Liver (tissue), 9 donors: ENCODE results near the gene RPS14. TPM values are rescaled to one million over a fixed set of nuclear protein-coding genes. Genes with fewer than 3 reads are reported as not detected.

Source experiments
- DNase-seq: peaks from one replicate; pipeline ENCODE4 v3.0.0-alpha.2; 2017; ENCODE audit warnings: low spot score
- H3K27ac ChIP-seq, 2 donors: one replicate each; pipeline ENCODE4 v1.7.0; 2013; ENCODE audit warnings: inconsistent platforms in 2 of 2, low read length in 2 of 2, control low read depth in 1 of 2, low read depth in 1 of 2, mild to moderate bottlenecking in 1 of 2
- H3K27me3 ChIP-seq, 4 donors: one replicate each; pipeline versions ENCODE4 v1.6.1 to v1.7.0; 2013; ENCODE audit warnings: low read length in 3 of 4, inconsistent platforms in 1 of 4, mild to moderate bottlenecking in 1 of 4, moderate library complexity in 1 of 4; ENCODE audit not compliant: control insufficient read depth in 4 of 4, insufficient read depth in 4 of 4
- H3K36me3 ChIP-seq, 4 donors: one replicate each; pipeline versions ENCODE4 v1.6.1 to v1.7.0; 2013; ENCODE audit warnings: low read length in 3 of 4, mild to moderate bottlenecking in 3 of 4, low read depth in 1 of 4, moderate library complexity in 1 of 4; ENCODE audit not compliant: control insufficient read depth in 4 of 4, insufficient read depth in 3 of 4
- H3K4me1 ChIP-seq, 4 donors: one replicate each; pipeline versions ENCODE4 v1.6.1 to v1.7.0; 2013; ENCODE audit warnings: low read length in 3 of 4, mild to moderate bottlenecking in 3 of 4, moderate library complexity in 1 of 4; ENCODE audit not compliant: control insufficient read depth in 4 of 4, insufficient read depth in 4 of 4
- H3K4me3 ChIP-seq, 3 donors: one replicate each; pipeline versions ENCODE4 v1.6.1 to v1.7.0; 2013; ENCODE audit warnings: low read length in 3 of 3, control low read depth in 1 of 3, low read depth in 1 of 3, mild to moderate bottlenecking in 1 of 3
- H3K9ac ChIP-seq, 2 donors: one replicate each; pipeline ENCODE4 v1.7.0; 2013; ENCODE audit warnings: low read length in 2 of 2, mild to moderate bottlenecking in 2 of 2, moderate library complexity in 2 of 2, control low read depth in 1 of 2, low read depth in 1 of 2
- H3K9me3 ChIP-seq, 4 donors: one replicate each; pipeline versions ENCODE4 v1.6.1 to v1.7.0; 2013; ENCODE audit warnings: low read length in 3 of 4; ENCODE audit not compliant: control insufficient read depth in 4 of 4
- ATF3 ChIP-seq: IDR thresholded peaks from 2 replicates; pipeline ENCODE4 v1.6.1; 2016; ENCODE audit warnings: antibody characterized with exemption
- CTCF ChIP-seq: fragments of 150-350 bp; IDR thresholded peaks from 2 replicates; pipeline ENCODE4 v1.5.1; 2017; ENCODE audit warnings: improper control_type of control experiment, low read depth, low read length; ENCODE audit not compliant: missing input control
- EGR1 ChIP-seq, 2 donors: IDR thresholded peaks; 2 replicates each; pipeline ENCODE4 v1.6.1; 2016 to 2018; ENCODE audit warnings: antibody characterized with exemption in 2 of 2, low read depth in 2 of 2
- FOXA1 ChIP-seq: IDR thresholded peaks from 2 replicates; pipeline ENCODE4 v1.6.1; 2016; ENCODE audit warnings: antibody characterized with exemption
- FOXA2 ChIP-seq: IDR thresholded peaks from 2 replicates; pipeline ENCODE4 v1.6.1; 2016; ENCODE audit warnings: antibody characterized with exemption
- GABPA ChIP-seq, 2 donors: IDR thresholded peaks in 1 of 2; conservative IDR thresholded peaks in 1 of 2; 2 replicates each; pipeline ENCODE4 v1.6.1; 2016; ENCODE audit warnings: antibody characterized with exemption in 2 of 2, mild to moderate bottlenecking in 1 of 2, moderate library complexity in 1 of 2
- HNF4G ChIP-seq: IDR thresholded peaks from 2 replicates; pipeline ENCODE4 v1.6.1; 2016; ENCODE audit warnings: antibody characterized with exemption
- JUND ChIP-seq, 2 donors: IDR thresholded peaks; 2 replicates each; pipeline ENCODE4 v1.6.1; 2016; ENCODE audit warnings: antibody characterized with exemption in 2 of 2
- MAX ChIP-seq: IDR thresholded peaks from 2 replicates; pipeline ENCODE4 v1.6.1; 2016; ENCODE audit warnings: antibody characterized with exemption
- NR2F2 ChIP-seq: IDR thresholded peaks from 2 replicates; pipeline ENCODE4 v1.6.1; 2016; ENCODE audit warnings: antibody characterized with exemption
- RAD21 ChIP-seq, 2 donors: IDR thresholded peaks; 2 replicates each; pipeline ENCODE4 v1.6.1; 2016; ENCODE audit warnings: antibody characterized with exemption in 2 of 2, mild to moderate bottlenecking in 2 of 2
- REST ChIP-seq: IDR thresholded peaks from 2 replicates; pipeline ENCODE4 v1.6.1; 2016; ENCODE audit warnings: antibody characterized with exemption, mild to moderate bottlenecking
- RXRA ChIP-seq, 2 donors: IDR thresholded peaks; 2 replicates each; pipeline ENCODE4 v1.6.1; 2017 to 2018; ENCODE audit warnings: antibody characterized with exemption in 2 of 2, mild to moderate bottlenecking in 1 of 2
- SP1 ChIP-seq: IDR thresholded peaks from 2 replicates; pipeline ENCODE4 v1.6.1; 2018; ENCODE audit warnings: antibody characterized with exemption, mild to moderate bottlenecking
- TAF1 ChIP-seq: conservative IDR thresholded peaks from 2 replicates; pipeline ENCODE4 v1.6.1; 2016; ENCODE audit warnings: antibody characterized with exemption, mild to moderate bottlenecking
- YY1 ChIP-seq: IDR thresholded peaks from 2 replicates; pipeline ENCODE4 v1.6.1; 2016; ENCODE audit warnings: antibody characterized with exemption, mild to moderate bottlenecking
- WGBS: extraction: QIAGEN DNeasy Blood & Tissue Kit; methylation state at CpG from one replicate; pipeline ENCODE4 v1.1.7; 2013; 5-methylcytosine and 5-hydroxymethylcytosine counted together
- polyA plus RNA-seq, 2 donors: library from polyadenylated mRNA; stranded (reverse) in 1 of 2; unstranded in 1 of 2; fragments of 200-250 nt in 1 of 2; fragments of >200 nt in 1 of 2; fragmentation: Nextera tagmentation in 1 of 2; extraction: Ambion mirVana in 1 of 2; gene quantifications; one replicate each; pipeline versions ENCODE4 v1.2.1 to v1.2.3, GENCODE V29; 2013 to 2015
- total RNA-seq, 2 donors: library from RNA; depleted of rRNA; stranded (reverse); fragments of >200 nt; gene quantifications; one replicate each; pipeline ENCODE4 v1.2.3, GENCODE V29; 2014
- TF ChIP-seq, protein P1 (sequence below): IDR thresholded peaks from 2 replicates; pipeline ENCODE4 v1.6.1; 2016; ENCODE audit warnings: antibody characterized with exemption
- donor health status: healthy.
- donor health status: healthy.
- donor health status: healthy.
- donor health status: healthy.
- donor health status: healthy.

RPS14 gene
- total and polyA plus RNA-seq, 4 donors: 609 to 956 (median 885) TPM

- no peak overlapping the region for H3K27ac ChIP-seq
- no peaks in the 10 kb centered on the region for H3K9me3 ChIP-seq
- no peak overlapping the region for H3K9ac ChIP-seq
- no peaks in the 10 kb centered on the region for H3K27me3 ChIP-seq
- DNase-seq: no peak
- H3K36me3 ChIP-seq: no peaks in the 10 kb centered on the region
- no peak for TF ChIP-seq MAX
- no peak for TF ChIP-seq FOXA1
- no peak for TF ChIP-seq YY1
- TF ChIP-seq GABPA (IDR thresholded peaks at IDR 0.05 in 1 of 2, conservative IDR thresholded peaks at IDR 0.05 in 1 of 2): no peak
- TF ChIP-seq ATF3: no peak
- TF ChIP-seq SP1: no peak
- no peak for TF ChIP-seq REST
- TF ChIP-seq RAD21 (IDR thresholded peaks at IDR 0.05): no peak
- no peak for TF ChIP-seq NR2F2
- H3K4me3 ChIP-seq: no peak overlapping the region
- 89% methylated on average over 16 of the region's 16 CpGs for WGBS
- peaks cover 0 to 8% (median 6%) of the 10 kb centered on the region in 4 donors for H3K4me1 ChIP-seq
Observed at GRCh38 chr5:150457562-150458240, 8.2 kb upstream of the RPS14 start.

DNA sequence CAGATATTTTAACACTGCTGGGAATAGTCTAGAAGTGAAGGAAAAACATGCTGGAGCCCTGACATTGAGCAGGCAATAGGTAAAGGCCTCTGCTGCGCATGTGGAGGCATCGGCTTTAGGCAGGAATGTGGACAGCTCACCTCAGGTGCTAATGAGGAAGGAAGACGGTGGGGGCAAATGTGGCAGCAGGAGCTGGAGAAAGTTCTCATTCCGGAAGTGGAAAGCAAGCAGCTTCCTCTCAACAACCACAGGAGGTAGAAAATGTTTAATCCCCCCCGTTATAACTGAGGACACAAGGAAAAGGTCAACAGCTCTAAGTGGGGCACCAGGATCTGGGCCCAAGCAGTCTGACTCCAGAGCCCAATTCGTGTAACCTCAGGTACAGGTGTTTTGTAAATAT is 7.6 kb upstream of the RPS14 start:
- peaks cover 0 to 8% (median 6%) of the 10 kb centered on the region in 4 donors for H3K4me1 ChIP-seq
- no peak overlapping the region for H3K9ac ChIP-seq
- no peak overlapping the region for H3K27ac ChIP-seq
- H3K27me3 ChIP-seq: no peaks in the 10 kb centered on the region
- DNase-seq: no peak
- no peak for TF ChIP-seq RAD21 (IDR thresholded peaks at IDR 0.05)
- TF ChIP-seq YY1: no peak
- no peak for TF ChIP-seq REST
- TF ChIP-seq RXRA (IDR thresholded peaks at IDR 0.05): no peak
- TF ChIP-seq JUND (IDR thresholded peaks at IDR 0.05): no peak
- TF ChIP-seq GABPA (IDR thresholded peaks at IDR 0.05 in 1 of 2, conservative IDR thresholded peaks at IDR 0.05 in 1 of 2): no peak
- no peak for TF ChIP-seq FOXA2
- TF ChIP-seq HNF4G: no peak
- TF ChIP-seq CTCF: no peak
- no peak for TF ChIP-seq EGR1 (IDR thresholded peaks at IDR 0.05; ENCODE audit: low read depth in 2 of 2)
- TF ChIP-seq, protein P1, sequence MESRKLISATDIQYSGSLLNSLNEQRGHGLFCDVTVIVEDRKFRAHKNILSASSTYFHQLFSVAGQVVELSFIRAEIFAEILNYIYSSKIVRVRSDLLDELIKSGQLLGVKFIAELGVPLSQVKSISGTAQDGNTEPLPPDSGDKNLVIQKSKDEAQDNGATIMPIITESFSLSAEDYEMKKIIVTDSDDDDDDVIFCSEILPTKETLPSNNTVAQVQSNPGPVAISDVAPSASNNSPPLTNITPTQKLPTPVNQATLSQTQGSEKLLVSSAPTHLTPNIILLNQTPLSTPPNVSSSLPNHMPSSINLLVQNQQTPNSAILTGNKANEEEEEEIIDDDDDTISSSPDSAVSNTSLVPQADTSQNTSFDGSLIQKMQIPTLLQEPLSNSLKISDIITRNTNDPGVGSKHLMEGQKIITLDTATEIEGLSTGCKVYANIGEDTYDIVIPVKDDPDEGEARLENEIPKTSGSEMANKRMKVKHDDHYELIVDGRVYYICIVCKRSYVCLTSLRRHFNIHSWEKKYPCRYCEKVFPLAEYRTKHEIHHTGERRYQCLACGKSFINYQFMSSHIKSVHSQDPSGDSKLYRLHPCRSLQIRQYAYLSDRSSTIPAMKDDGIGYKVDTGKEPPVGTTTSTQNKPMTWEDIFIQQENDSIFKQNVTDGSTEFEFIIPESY: no peak
- no peak for TF ChIP-seq TAF1
- no peak for TF ChIP-seq MAX
- TF ChIP-seq FOXA1: no peak
- TF ChIP-seq SP1: no peak
- TF ChIP-seq ATF3: no peak
- no peaks in the 10 kb centered on the region for H3K36me3 ChIP-seq
- H3K9me3 ChIP-seq: no peaks in the 10 kb centered on the region
- WGBS: 71% methylated on average over 6 of the region's 6 CpGs
- no peak overlapping the region for H3K4me3 ChIP-seq
